ENCODE data around the gene STAMBP.

GRCh38 chr2:73822991-73823390 is 5.8 kb upstream of the STAMBP start:
- no peak for TF ChIP-seq POLR2A (IDR thresholded peaks at IDR 0.05; ENCODE audit: low read depth, low read length)
- TF ChIP-seq POU2F2 (IDR thresholded peaks at IDR 0.05; ENCODE audit: low read depth, low read length), result no peak
- no peak for TF ChIP-seq POLR2AphosphoS5 (IDR thresholded peaks at IDR 0.05; ENCODE audit: low read depth, low read length)
- no peak for TF ChIP-seq TAF1 (IDR thresholded peaks at IDR 0.05; ENCODE audit: low read depth, low read length)
- no peak for TF ChIP-seq SPI1 (IDR thresholded peaks at IDR 0.05; ENCODE audit: low read depth, low read length)

Data from GM12891 (cell line).